GM10847 (cell line): ENCODE data around the gene ABCC1.

ENCODE experiments used
- POLR2A ChIP-seq: IDR thresholded peaks from 2 replicates; pipeline ENCODE4 v1.6.1; 2011; ENCODE audit not compliant: insufficient read length; ENCODE audit errors: extremely low read depth

The ABCC1 gene

GRCh38 chr16:15949210-15950160 lies at the start of gene ABCC1:
TSS of gene ABCC1 (plus strand) at chr16:15949616. CDS start at chr16:15949752, 136 bp downstream.
- no peak for TF ChIP-seq POLR2A

GRCh38 chr16:15900357-15900756 lies 49.1 kb upstream of the ABCC1 start:
- no peak for TF ChIP-seq POLR2A

GRCh38 chr16:15900901-15901500 lies 48.4 kb upstream of the ABCC1 start:
- no peak for TF ChIP-seq POLR2A

- TF ChIP-seq POLR2A = no peak
These were observed 45.5 kb upstream of the ABCC1 start for GRCh38 chr16:15903960-15904359.

- TF ChIP-seq POLR2A = no peak
These were observed 43.0 kb upstream of the ABCC1 start for GRCh38 chr16:15906439-15906838.

DNA sequence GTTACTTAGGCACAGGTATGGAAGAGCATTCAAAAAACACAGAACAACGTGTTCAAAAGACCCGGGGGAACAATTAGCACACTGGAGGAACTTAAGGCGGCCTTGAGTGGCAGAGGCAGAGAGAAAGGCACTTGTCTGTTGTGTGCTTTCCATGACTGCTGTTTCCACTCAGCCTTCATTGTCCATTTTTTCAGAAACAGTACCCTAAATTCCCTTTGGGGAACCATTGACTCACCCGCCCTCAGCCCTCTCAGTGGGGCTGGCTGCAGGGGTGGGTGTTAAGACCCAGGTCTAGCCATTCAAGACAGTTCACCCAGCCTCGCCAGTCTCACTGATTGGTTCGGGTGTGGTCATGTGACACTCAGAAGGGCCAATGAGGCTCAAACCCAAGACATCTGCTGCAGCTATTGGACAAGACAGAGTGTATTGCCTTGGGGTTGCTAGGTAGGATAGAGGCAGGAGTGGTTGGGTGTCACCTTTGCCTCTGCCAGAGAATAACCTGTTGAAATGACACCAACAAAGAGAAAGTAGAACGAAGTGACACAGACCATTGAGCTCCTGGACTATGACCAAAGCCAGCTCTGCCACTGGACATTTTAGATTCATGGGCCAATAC lies 41.4 kb upstream of the ABCC1 start:
- TF ChIP-seq POLR2A = no peak

DNA sequence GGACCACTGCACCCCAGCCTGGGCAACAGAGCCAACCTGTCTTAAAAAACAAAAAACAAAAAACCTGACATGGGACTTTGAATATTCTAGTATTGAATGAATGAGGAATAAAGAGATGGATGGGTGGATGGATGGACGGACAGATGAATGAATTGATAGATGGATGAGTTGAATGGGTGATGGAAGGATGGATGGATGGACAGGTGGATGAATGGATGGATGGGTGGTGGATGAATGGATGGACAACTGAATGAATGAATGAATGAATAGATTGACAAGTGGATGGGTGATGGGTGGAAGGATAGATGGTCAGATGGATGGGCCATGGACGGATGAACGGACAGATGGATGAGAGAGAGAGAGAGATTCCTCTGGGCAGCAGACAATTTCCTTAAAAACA lies 38.2 kb upstream of the ABCC1 start:
- no peak for TF ChIP-seq POLR2A

GRCh38 chr16:15913046-15913698 lies 36.2 kb upstream of the ABCC1 start:
- TF ChIP-seq POLR2A = no peak

DNA sequence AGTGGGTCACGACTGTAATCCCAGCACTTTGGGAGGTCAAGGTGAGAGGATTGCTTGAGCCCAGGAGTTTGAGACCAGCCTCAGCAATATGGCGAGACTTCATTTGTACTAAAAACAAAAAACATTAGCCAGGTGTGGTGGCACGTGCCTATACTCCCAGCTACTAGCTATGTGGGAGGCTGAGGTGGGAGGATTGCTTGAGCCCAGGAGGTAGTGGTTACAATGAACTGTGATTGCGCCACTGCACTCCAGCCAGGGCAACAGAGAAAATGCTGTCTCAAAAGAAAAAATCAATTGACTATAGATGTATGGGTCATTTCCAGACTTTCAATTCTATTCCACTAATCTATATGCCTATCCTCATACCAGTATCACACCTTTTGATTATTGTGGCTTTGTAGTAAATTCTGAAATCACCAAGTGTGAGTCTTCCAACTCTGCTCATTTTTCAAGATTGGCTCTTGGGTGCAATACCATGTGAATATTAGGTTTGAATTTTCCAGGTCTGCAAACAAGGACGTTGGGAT lies 33.8 kb upstream of the ABCC1 start:
- TF ChIP-seq POLR2A = no peak

GRCh38 chr16:15916323-15916722 lies 33.1 kb upstream of the ABCC1 start:
- TF ChIP-seq POLR2A = no peak

DNA sequence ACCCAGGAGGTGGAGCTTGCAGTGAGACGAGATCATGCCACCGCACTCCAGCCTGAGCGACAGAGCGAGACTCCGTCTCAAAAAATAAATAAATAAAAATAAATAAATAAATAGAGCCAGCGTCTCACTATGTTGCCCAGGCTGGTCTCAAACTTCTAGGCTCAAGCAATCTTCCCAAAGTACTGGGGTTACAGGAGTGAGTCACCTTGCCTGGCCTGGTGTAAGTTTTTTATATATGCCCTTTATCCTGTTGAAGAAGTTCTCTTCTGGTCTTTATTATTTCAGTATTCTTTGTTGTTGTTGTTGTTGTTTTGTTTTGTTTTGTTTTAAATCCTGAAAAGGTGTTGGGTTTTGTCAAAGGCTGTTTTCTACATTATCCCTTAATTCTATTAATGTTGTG lies 30.1 kb upstream of the ABCC1 start:
- no peak for TF ChIP-seq POLR2A

DNA sequence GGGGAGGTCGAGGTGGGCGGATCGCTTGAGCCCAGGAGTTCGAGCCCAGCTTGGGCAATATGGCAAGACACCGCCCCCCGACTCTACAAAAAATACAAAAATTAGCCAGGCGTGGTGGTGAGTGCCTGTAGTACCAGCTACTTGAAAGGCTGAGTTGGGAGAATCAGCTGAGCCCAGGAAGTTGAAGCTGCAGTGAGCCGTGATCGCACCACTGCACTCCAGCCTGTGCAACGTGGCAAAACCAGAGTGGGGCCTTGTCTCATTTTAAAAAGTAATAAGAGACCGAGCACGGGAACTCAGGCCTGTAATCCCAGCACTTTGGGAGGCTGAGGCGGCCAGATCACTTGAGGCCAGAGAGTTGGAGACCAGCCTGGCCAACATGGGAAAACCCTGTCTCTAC lies 24.4 kb upstream of the ABCC1 start:
- no peak for TF ChIP-seq POLR2A

DNA sequence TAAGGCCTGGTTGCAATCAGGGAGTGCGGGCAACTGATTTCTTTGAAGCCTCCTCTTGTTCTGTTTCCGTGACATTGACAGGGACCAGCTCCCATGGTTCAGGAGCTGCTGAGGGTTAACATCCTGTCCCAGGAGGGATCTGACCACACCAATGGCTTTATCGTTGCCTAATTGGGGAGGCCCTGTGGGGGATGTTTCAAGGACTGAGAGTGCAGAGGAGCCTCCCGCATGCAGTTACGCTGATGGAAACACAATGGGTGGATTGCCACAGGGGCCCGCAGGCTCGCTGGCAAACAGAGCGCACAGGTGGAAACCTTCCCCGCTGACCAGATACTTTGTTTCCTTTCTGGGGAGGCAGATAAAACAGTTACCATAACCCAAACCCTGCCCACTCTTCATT lies 23.8 kb upstream of the ABCC1 start:
- no peak for TF ChIP-seq POLR2A

GRCh38 chr16:15928261-15929104 lies 20.9 kb upstream of the ABCC1 start:
- TF ChIP-seq POLR2A = no peak
